GM18868 (cell line): ENCODE results near the gene PDPK1.
"Not testable (repeated sequence)": the region's sequence is repeated elsewhere in the genome, so short reads cannot be mapped to it uniquely, and the experiment has no call there.

Experiments used
- ATAC-seq: cut with Tn5 transposase; IDR thresholded peaks from one replicate; pipeline ENCODE4 v1.9.1; 2021; ENCODE audit warnings: mild to moderate bottlenecking, moderate library complexity; ENCODE audit not compliant: unreplicated experiment

Gene PDPK1

DNA sequence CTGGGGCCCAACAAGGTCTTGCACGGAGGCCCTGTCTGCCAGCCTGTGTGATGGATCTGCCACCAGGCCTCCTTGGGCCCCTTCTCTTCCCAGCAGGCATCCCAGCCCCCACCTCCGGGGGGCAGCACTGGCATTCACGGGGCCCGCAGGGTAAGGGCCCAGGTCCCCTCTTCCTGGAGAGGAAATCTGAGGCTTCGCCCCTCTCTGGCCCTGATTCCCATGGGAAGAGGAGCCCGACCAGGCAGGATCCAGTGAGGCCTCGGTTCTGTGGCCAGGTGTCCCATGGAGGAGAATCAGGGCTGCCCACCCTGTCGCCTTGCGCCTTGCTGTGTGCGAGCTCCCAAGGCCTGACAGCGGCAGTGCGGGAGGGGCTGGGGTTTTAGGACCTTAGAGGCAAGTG, 48.4 kb downstream of the PDPK1 start:
- ATAC-seq: no peak

GRCh38 chr16:2586901-2587480, 49.2 kb downstream of the PDPK1 start:
- no peak for ATAC-seq

DNA sequence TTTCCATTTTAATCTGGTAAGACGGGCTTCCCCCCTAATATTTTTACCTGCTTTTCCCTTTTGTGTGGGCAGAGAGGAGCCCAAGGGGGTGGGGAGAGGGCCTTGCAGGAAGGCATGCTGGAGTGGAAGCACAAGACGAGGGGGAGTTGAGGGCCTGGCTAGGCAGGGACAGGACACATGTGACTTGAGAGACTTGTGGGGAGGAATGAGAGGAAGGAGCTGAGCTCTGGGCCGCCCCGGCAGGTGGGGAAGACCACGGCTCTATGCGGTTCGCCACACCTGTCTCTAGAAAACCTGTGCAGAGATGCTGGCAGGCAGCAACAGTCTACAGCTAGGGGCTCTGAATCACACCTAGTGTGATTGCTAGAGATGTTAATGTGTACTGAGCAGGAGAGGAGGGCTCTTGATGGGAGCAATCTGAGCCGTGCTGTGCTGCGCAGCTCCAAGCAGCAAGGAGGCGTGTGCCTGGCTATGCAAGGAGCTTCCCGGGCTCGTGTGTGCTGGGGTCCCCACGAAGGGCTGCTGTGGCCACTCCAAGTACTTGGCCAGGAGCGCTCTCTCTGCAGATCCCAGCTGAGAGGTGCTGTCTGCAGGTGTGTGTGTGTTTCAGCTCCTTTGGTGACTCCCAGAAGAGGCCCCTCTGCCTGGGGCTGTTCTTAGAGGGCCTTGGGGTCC, 50.2 kb downstream of the PDPK1 start:
- no peak for ATAC-seq

DNA sequence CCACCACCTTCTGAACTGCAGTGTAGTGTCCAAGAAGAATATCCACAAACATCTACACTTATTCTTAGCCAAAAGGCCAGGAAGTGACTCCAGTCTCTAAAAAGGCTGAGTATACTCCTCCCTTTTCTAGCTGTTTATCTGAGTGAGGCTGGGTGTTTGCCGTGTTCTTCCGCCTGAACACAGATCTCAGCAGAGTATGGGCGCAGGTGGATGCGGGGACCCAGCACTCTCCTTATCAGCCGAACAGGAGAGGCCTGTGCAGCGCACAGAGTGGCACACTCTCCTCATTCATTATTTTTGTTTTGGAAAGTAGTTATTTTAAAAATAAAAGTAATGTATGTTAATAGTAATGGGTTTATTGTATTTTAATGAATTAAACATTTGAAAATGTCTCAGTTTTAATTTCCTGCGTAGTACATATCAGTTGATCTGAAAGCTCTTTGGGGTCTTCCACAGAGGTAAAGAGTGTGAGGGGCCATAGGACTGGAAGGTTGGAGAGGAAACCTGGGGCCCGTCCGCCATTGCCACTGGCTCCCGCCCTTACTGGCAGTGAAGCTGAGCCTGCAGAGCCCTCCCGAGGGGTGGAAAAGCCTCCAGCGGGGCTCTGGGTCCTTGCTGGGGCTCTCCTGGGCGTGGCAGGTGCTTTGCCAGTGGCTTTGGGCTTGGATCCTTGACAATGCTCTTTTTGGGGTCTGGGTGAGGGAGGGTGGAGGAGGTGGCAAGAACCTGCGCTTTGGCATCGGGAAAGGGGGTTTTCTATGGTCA, 53.8 kb downstream of the PDPK1 start:
- no peak for ATAC-seq

DNA sequence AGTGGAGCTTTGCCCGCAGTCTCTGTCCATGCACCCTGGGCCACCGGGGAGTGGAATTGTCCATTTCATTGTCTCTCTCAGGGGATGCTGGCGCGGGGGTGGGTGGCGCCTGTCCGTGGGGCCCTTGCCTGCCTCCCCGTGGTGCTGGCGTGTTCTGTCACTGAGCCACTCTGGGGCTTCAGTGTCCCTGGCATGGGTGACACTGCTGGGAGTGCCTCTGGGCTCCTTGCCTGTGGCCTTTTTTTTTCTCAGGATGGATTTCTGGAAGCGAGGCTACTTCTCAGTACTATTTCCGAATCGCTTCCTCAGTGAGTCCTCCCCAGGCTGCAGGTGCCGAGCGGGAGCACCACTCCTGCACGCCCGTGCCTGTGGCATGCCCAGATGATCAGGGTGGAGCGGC, 55.0 kb downstream of the PDPK1 start:
- no peak for ATAC-seq

DNA sequence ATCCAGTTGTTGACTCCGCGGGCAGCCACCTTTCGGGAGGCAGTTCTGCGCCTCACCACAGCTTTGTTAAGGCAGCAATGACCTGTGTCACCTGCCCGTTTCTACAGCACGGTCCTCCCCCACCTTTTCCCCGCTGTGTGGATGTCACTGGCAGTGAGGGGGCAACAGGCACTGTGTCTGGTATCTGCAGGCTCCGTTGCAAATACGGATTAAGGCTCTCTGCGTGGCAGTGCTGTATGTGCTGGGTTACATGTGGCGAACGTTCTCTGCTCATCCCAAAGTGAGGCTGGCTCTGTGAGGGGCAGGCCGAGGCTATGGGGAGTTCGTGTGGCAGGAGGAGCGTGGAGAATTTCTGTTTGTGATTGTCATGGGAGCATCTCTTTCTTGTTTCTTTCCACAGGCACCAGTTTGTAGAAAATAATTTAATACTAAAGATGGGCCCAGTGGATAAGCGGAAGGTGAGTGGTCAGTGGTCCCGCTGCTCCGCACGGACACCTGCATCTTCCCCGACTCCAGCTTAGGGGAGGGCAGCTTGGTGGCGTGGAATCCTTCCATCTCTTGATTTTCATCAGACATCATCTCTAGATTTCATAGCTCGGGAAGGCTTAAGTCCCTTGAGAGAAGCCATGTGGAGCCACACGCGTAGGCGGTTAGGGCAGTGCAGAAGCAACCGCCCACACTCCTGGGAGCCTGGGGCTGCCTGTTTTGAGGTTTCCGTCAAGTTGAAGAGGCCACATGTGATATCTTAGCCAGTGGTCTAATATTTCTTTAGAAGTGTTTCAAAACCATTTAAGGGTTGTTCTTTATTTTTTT, 57.8 kb downstream of the PDPK1 start:
- no peak for ATAC-seq

GRCh38 chr16:2596747-2597559, 59.1 kb downstream of the PDPK1 start:
- ATAC-seq: no peak

DNA sequence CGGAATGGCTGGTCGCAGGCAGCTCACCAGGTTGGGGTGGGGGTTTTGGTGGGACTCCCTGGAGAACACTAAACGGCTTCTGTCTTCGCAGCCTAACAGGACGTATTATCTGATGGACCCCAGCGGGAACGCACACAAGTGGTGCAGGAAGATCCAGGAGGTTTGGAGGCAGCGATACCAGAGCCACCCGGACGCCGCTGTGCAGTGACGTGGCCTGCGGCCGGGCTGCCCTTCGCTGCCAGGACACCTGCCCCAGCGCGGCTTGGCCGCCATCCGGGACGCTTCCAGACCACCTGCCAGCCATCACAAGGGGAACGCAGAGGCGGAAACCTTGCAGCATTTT, 59.7 kb downstream of the PDPK1 start:
- no peak for ATAC-seq

DNA sequence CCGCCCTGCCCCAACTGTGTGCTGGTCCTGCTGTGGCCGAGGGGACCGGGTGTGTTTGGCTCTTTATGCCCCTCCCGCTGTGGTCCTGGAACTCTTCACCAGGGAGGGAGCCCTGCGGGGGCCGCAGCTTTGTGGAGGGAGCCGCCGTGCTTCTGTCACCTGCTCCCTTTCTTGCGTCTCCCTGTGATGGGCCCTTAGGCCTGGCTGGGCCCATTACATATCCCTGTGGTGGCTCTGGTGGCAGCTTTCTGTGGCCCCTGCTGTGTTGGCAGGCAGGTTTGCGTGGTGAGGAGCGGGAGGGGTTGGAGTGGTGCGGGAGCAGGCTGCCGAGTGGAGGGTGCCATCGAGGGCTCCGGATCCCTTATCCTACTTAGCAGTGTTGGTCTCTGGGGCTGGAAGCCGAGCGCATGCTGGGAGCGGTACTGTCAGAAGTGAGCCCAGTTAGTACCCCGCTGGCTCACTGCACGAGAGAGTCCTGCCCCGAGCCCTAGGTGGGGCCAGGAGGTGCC, 60.4 kb downstream of the PDPK1 start:
- ATAC-seq: no peak

DNA sequence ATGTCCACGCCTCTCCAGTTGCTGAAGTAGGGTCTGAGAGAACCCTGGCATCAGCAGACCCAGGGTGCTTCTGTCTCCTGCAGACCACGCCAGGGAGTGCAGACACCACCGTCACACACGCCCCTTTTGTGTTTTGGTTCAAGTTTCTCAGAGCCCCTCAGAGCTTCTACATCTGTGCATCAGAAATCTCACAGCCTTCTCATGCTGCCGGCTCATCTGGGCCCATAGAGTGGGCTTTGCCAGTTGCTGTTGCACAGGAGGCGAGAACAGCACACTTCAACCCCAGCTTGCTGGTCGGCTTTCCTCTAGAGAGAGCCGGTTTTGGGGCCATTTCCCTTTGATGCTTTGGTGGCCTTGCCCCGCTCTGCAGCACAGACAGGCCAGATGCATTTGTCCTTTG, 60.9 kb downstream of the PDPK1 start:
- no peak for ATAC-seq

DNA sequence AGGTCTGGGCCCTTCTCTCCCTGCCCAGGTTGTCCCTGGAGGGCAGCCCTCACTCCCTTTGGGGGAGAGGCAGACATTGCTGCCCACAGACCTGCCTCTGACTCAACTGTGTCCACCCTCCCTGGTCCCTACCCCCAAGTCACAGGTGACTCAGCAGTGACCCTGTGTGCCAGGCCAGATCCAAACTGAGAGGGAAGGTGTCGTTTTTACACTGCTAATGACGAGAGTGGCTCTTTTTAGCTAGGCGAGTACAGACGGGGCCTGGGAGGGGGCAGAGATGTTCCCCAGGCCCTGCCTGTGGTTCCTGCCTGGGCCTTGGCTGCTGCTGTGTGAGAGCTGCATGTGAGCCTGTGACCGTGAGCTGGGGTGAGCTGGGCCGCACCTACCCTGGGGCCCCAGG, 61.3 kb downstream of the PDPK1 start:
- not testable (repeated sequence) for ATAC-seq

DNA sequence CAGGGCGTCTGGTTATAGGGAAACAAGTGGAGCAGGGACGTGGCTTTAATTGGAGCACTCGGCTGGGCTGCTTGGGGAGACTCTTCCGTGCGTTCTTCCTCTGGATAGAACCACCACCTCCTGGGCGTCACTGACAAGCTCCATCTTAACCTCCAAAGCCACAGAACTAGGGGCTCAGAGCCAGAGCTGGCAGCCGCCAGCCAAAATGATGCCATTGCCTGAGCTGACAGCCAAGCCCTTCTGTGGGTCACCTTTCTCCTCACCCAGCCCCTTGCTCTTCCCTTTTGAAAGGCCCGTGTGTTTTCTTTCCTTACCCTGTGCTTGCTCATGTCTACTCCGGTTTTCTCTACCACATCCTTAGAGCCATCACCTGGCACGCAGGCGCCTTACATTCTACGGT, 62.0 kb downstream of the PDPK1 start:
- not testable (repeated sequence) for ATAC-seq

GRCh38 chr16:2601301-2602025, 63.6 kb downstream of the PDPK1 start:
- not testable (repeated sequence) for ATAC-seq

DNA sequence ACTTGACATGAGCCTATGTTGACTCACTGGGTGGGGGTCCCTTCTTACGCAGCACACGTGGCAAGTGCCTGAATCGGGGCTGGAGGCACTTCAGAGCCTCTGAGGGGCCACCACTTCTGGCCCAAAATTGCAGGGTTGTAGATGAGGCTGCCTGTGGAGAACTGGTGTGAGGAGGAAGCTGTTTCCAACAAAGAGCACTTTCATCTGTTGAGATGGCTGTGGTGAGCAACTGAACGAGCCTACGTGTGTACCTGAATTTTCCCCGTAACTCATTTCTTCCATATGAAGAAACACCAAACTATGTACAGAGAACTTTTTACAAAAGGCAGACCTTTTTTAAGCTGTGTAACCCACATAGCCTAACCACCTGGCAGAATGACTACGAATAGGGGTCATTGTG, 64.4 kb downstream of the PDPK1 start:
- not testable (repeated sequence) for ATAC-seq

GRCh38 chr16:2603165-2604015, 65.6 kb downstream of the PDPK1 start:
- peak; percentile 62 for ATAC-seq

GRCh38 chr16:2604016-2604369, 66.2 kb downstream of the PDPK1 start:
- ATAC-seq: not testable (repeated sequence)

- ATAC-seq: peak; percentile 43
Measured at GRCh38 chr16:2606820-2607219, 69.0 kb downstream of the PDPK1 start.

DNA sequence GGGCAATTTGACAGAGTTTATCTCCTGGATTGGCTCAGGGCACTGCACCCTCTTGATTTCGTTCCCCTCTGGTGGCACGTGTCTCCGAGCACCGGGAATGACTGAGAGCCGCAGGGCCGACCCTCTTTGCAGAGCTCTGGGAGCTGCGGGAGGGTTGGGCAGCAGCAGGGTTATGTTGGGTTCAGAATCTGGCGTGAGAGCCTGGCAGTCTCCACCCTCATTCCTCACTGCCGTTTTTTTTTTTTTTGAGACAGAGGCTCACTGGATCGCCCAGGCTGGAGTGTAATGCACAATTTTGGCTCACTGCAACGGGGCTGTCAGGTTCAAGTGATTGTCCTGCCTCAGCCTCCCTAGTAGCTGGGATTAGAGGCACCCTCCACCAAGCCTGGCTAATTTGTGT, 71.5 kb downstream of the PDPK1 start:
- not testable (repeated sequence) for ATAC-seq
